ENCODE measurements around the gene VIL1. TPM values are rescaled to one million over a fixed set of nuclear protein-coding genes. Genes with fewer than 3 reads are reported as not detected.

Gene VIL1
- total and polyA plus RNA-seq, 2 of the 13 experiments (the other 11 are each of a cell fraction or from before 2014, with no cell fraction given), result 287 to 301 TPM

DNA sequence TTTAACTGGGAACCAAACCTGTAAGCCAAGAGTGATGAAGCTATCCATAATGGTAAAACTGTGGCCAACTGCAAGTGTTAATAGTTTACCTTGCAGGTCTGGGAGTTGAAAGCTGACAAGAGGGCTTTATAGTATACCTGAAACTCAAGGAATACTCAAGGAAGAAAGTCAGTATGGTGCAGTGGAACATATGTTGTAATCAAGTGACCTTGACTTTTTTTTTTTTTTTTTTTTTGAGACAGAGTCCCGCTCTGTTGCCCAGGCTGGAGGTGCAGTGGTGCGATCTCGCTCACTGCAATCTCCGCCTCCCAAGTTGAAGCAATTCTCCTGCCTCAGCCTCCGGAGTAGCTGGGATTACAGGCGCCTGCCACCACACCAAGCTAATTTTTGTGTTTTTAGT lies 27.6 kb downstream of the VIL1 start (continued):
- no peak for TF ChIP-seq ZSCAN12 (CRISPR knock-in tag; IDR thresholded peaks at IDR 0.05)
- no peak for TF ChIP-seq NR1H2 (CRISPR knock-in tag; IDR thresholded peaks at IDR 0.05; ENCODE audit: borderline replicate concordance, low read depth)
- peak; percentile 50 for TF ChIP-seq ZNF781 (CRISPR knock-in tag; IDR thresholded peaks at IDR 0.05; ENCODE audit: borderline replicate concordance, not compliant biosample characterization)

DNA sequence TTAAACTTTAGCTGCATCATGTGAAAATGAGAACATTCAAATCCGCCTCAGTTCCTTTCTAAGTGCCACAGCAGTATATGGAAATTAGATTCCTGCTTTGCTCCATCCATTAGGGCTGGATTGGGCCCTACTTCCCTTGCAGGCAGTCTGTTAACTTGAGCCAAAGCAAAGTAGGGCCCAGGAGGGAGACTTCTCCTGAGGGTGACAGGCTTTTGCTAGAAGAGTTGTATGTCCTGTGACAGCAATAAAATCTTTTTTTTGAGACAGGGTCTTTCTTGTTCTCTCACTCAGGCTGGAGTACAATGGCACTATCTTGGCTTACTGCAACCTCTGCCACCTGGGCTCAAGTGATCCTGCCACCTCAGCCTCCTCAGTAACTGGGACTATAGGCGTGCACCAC lies 28.1 kb downstream of the VIL1 start:
- Histone ChIP-seq H2AFZ (ENCODE audit: low read length) (no peak overlapping the region), H3K9ac (ENCODE audit: insufficient read depth, low read depth, low read length) (no peak overlapping the region), H3K4me1 (ENCODE audit: insufficient read depth, low read length) (peaks cover 75% of the 10 kb centered on the region), H3K27me3 (ENCODE audit: control insufficient read depth in 1 of 2, insufficient read depth in 2 of 2, low read length in 2 of 2) (no peaks in the 10 kb centered on the region), H3K9me3 (ENCODE audit: low read length) (no peaks in the 10 kb centered on the region), H4K20me1 (ENCODE audit: insufficient read depth, low read length) (no peaks in the 10 kb centered on the region), H3K27ac (ENCODE audit: extremely low read length, insufficient read depth, low read length) (no peak overlapping the region), H3K79me2 (ENCODE audit: insufficient read depth, low read length) (no peaks in the 10 kb centered on the region), H3K4me2 (ENCODE audit: low read depth, low read length) (no peak overlapping the region), H3K4me3 (replicated peaks in 1 of 3; ENCODE audit: insufficient read depth in 1 of 3, low read depth in 2 of 3, low read length in 3 of 3) (no peak overlapping the region), H3K36me3 (replicated peaks in 1 of 2; ENCODE audit: control insufficient read depth in 1 of 2, insufficient read depth in 2 of 2, low read length in 2 of 2) (peaks cover 22 to 67% of the 10 kb centered on the region in 2 experiments)
- no peak for ATAC-seq
- no peak for DNase-seq (ENCODE audit: low spot score)
- intact Hi-C loops (cut with micrococcal nuclease; ENCODE audit: unreplicated experiment) (no loop called here), in situ Hi-C loops (cut with HindIII; ENCODE audit: extremely low pct_ligation_motif_present, low pct_unique_long_range_greater_than_20kb) (no loop called here)
- WGBS (ENCODE audit: low lambda C conversion rate), result 100% methylated on average over 2 of the region's 2 CpGs
- no peak for FAIRE-seq
- no TSS peak for BruUV-seq (replicated peaks)
- ChIA-PET CTCF (ENCODE audit: low intra/inter-chr PET ratio, low total read pairs) (no interaction called here), POLR2A (interaction anchor here (0.6 to 3.5 kb wide), 3 partner anchors 29 to 175 kb away, joined by 3 to 36 read pairs (median 25); partner anchors contain the start of gene VIL1)
- no peak for TF ChIP-seq ZC3H4 (CRISPR knock-in tag; IDR thresholded peaks at IDR 0.05; ENCODE audit: borderline replicate concordance)
- no peak for TF ChIP-seq KDM3A (CRISPR knock-in tag; IDR thresholded peaks at IDR 0.05; ENCODE audit: low read depth)
- TF ChIP-seq HOMEZ (CRISPR knock-in tag; IDR thresholded peaks at IDR 0.05; ENCODE audit: low read depth), result no peak
- TF ChIP-seq ZNF556 (CRISPR knock-in tag; IDR thresholded peaks at IDR 0.05; ENCODE audit: borderline replicate concordance), result peak; percentile 90; the same call in 1 of the 2 replicates
- no peak for TF ChIP-seq ARID5B (CRISPR knock-in tag; IDR thresholded peaks at IDR 0.05)
- TF ChIP-seq ZNF232 (CRISPR knock-in tag; IDR thresholded peaks at IDR 0.05; ENCODE audit: borderline replicate concordance), result no peak
- no peak for TF ChIP-seq RAD51 (IDR thresholded peaks at IDR 0.05; ENCODE audit: borderline replicate concordance)
- 0 out of 2 replicates have a peak, but pooled peaks have one; percentile 7 for TF ChIP-seq SALL1 (CRISPR knock-in tag; IDR thresholded peaks at IDR 0.05)
- no peak for TF ChIP-seq YEATS2 (CRISPR knock-in tag; IDR thresholded peaks at IDR 0.05; ENCODE audit: borderline replicate concordance)
- TF ChIP-seq ZNF296 (CRISPR knock-in tag; conservative IDR thresholded peaks at IDR 0.05), result no peak
- TF ChIP-seq KLF15 (CRISPR knock-in tag; IDR thresholded peaks at IDR 0.05; ENCODE audit: borderline replicate concordance), result no peak
- TF ChIP-seq, protein P1, sequence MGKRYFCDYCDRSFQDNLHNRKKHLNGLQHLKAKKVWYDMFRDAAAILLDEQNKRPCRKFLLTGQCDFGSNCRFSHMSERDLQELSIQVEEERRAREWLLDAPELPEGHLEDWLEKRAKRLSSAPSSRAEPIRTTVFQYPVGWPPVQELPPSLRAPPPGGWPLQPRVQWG (CRISPR knock-in tag; IDR thresholded peaks at IDR 0.05; ENCODE audit: borderline replicate concordance, low read depth), result no peak
- no peak for TF ChIP-seq RBFOX2 (IDR thresholded peaks at IDR 0.05; ENCODE audit: low read depth, low read length)

Data from HepG2 (cell line).